ENCODE data around the gene LKAAEAR1.

Gene LKAAEAR1

DNA sequence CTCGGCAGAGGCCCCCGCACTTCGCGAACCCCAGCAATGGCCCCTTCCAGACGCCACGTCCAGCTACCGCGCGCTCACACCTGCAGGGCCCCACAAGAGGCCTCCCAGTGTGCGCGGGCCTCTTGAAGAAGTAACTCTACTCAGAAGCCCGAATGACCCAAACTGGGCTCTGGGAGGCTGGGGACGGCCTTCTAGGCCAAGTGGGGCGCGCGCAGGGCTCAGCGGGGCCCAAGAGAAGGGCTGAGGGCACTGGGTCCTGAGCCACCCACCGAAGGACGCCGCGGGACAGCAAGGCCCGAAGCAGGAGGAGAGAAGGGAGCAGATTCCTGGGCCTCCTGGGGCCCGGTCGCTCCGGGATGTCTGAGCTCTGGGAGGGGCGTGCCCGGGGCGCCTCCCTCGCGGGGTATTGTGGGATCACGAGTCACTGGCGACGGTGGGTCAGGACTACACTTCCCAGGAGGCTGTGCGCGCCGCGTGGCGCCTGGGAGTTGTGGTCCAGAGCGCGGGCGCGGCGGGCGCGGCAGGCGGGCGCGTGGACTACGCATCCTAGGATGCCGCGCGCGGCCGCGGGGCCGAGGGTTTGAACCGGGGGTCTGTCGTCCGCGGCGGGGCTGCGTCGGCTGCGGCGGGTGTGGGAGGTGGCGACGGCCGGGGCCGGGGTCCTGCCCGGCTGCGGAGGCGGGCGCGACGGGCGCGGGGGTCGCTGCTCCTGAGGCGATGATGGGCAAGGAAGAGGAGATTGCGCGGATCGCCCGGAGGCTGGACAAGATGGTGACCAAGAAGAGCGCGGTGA is 21.4 kb downstream of the LKAAEAR1 start, which contains the start of gene TCEA2:
Gene TCEA2 (plus strand): TSS at position 603 of the 793 bp plus-strand sequence. CDS start 115 bp downstream, at position 718.
- DNase-seq (ENCODE audit: low spot score) = peak; percentile 98
- TF ChIP-seq, protein P1, sequence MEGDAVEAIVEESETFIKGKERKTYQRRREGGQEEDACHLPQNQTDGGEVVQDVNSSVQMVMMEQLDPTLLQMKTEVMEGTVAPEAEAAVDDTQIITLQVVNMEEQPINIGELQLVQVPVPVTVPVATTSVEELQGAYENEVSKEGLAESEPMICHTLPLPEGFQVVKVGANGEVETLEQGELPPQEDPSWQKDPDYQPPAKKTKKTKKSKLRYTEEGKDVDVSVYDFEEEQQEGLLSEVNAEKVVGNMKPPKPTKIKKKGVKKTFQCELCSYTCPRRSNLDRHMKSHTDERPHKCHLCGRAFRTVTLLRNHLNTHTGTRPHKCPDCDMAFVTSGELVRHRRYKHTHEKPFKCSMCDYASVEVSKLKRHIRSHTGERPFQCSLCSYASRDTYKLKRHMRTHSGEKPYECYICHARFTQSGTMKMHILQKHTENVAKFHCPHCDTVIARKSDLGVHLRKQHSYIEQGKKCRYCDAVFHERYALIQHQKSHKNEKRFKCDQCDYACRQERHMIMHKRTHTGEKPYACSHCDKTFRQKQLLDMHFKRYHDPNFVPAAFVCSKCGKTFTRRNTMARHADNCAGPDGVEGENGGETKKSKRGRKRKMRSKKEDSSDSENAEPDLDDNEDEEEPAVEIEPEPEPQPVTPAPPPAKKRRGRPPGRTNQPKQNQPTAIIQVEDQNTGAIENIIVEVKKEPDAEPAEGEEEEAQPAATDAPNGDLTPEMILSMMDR (IDR thresholded peaks at IDR 0.05; ENCODE audit: borderline replicate concordance, control extremely low read depth, extremely low read depth, insufficient read depth, missing control alignments) = no peak
- in situ Hi-C loops (cut with MboI; ENCODE audit: low sequenced_read_pairs, unreplicated experiment) = no loop called here

DNA sequence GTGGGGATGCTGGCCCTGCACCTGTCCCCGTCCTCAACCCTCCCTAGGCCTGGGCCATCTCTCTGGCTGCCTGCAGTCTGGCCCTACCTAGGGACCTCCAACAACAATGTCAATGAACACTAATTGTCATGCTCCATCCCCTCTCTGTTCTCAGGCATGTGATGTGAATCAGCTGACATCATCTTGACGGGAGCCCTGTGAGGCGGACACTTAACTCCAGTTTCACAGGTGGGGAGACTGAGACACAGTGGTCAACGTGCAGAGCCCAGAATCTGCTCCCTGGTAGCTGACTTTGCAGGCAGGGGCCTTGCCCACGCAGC is 22.0 kb downstream of the LKAAEAR1 start:
- TF ChIP-seq, protein P1 (IDR thresholded peaks at IDR 0.05; ENCODE audit: borderline replicate concordance, control extremely low read depth, extremely low read depth, insufficient read depth, missing control alignments) = no peak
- in situ Hi-C loops (cut with MboI; ENCODE audit: low sequenced_read_pairs, unreplicated experiment) = no loop called here
- DNase-seq (ENCODE audit: low spot score) = no peak

DNA sequence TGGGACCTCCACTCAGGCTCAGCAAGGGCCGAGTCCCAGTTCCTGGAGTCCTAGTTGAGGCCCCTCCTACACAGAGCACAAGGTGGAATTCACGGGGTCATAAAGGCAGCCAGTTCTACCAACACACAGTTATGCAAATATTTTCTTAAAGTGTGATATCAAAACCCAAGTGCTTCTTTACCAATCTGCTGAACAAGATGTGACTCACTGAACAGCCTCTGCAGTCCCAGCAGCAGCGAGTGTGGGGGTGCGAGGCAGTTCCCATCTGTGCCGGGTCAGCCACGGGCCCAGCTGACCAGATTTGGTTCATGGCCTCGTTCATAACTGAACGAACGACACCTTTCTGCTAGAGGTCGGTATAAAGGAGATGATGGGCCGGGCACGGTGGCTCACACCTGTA is 25.7 kb downstream of the LKAAEAR1 start:
- TF ChIP-seq, protein P1 (IDR thresholded peaks at IDR 0.05; ENCODE audit: borderline replicate concordance, control extremely low read depth, extremely low read depth, insufficient read depth, missing control alignments) = no peak
- no peak for DNase-seq (ENCODE audit: low spot score)
- in situ Hi-C loops (cut with MboI; ENCODE audit: low sequenced_read_pairs, unreplicated experiment) = no loop called here

DNA sequence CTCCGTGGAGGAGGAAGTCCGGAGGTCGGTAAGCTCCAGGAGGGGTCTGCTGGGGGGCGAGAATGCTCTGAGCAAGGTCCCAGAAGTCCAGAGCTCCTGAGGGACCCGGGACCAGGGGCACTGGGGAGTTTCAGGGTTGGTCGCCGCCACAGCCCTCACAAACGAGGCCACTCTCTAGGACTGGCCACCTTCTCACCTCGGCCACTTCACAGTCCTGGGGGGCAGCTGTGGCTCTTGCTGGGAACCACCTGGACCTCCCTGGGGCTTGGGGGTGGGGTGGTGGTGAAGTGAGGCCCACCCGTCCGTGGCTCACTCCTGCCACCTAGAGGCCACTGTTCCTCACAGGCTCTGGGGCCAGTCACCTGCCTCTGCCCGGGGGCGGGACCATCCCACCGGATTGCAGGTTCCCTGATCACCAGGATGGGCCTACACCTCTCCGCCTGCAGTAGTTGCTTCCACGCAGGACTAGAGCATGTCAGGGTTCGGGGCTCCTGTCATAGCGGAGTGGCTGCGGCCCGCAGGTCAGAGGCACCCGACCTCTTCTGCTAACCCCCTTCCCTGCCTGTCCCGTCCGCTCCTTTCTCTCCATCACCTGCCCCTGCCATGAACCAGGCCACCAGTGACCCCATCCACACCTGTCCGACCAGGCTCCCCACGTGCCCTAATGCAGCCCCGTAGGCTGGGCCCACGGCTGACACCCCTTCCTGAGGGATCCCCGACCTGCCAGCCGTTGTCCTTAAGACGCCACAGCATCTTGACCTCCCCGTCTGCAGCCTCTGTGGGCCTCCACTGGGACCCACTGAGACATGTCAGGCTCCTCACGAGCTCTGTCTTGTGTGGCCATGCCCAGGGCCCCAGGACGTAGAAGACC is 26.3 kb downstream of the LKAAEAR1 start:
- in situ Hi-C loops (cut with MboI; ENCODE audit: low sequenced_read_pairs, unreplicated experiment) = no loop called here
- peak; percentile 92 for DNase-seq (ENCODE audit: low spot score)
- TF ChIP-seq, protein P1 (IDR thresholded peaks at IDR 0.05; ENCODE audit: borderline replicate concordance, control extremely low read depth, extremely low read depth, insufficient read depth, missing control alignments) = peak; percentile 95

DNA sequence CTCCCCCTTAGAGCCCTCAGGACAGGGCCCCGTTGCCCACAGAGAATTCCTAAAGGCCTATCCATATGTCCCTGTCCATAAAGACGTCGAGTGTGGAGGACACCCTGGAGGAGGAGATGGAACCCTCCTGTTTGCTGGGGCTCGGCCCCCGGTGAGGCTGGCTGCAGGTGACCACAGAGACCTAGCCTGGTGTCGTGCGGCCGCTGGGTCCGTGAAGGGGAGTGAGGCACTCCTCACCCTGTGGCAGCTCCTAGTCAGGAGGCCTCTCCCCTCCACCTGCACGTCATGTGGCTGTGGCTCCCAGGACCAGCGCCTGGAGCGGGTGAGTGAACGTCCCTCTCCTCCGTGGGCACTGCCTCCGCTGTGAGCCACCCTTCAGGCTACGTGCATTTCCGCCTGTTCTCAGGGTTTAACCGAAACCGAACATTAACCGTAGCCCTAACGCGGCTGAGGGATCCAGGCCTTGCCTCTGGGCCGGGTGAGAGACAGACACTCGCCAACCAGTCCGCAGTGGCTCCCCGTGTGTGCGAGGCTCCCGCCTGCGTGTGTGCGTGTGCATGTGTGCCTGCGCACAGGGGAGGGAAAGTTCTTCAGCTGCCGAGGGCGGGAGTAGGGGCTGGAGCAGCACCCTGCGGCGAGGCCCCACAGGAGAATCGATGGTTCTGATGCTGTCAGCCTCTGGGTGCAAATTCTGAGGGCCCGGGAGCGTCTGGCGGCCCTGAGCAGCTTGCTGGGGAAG is 27.1 kb downstream of the LKAAEAR1 start:
- in situ Hi-C loops (cut with MboI; ENCODE audit: low sequenced_read_pairs, unreplicated experiment) = no loop called here
- TF ChIP-seq, protein P1 (IDR thresholded peaks at IDR 0.05; ENCODE audit: borderline replicate concordance, control extremely low read depth, extremely low read depth, insufficient read depth, missing control alignments) = no peak
- no peak for DNase-seq (ENCODE audit: low spot score)

DNA sequence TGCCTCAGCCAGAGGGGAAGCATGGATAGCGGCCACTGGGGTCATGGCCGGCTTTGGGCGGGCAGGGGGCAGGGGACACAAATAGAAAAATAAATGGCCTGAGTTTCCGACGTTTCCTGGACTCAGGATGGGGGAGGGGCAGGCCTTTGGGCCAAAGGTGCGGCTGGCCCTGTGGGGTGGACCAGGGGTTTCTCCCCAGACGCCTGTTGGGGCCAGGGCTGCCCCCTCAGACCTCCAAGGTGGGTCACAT is 27.6 kb downstream of the LKAAEAR1 start:
- no peak for DNase-seq (ENCODE audit: low spot score)
- TF ChIP-seq, protein P1 (IDR thresholded peaks at IDR 0.05; ENCODE audit: borderline replicate concordance, control extremely low read depth, extremely low read depth, insufficient read depth, missing control alignments) = no peak
- in situ Hi-C loops (cut with MboI; ENCODE audit: low sequenced_read_pairs, unreplicated experiment) = no loop called here

Data from GM13976 (cell line).